DMS114 treated with DMSO at 0.1 percent for 48 hours (cell line): ENCODE measurements around the gene SFXN2.
"Not testable (repeated sequence)": the region's sequence is repeated elsewhere in the genome, so short reads cannot be mapped to it uniquely, and the experiment has no call there.

ENCODE experiments used
- DNase-seq: peaks from one replicate; lab custom pipeline; 2025; ENCODE audit not compliant: unreplicated experiment; lab: John Stamatoyannopoulos, UW

The SFXN2 gene

GRCh38 chr10:102679596-102679995 is 34.8 kb upstream of the SFXN2 start:
- DNase-seq = no peak

- DNase-seq = no peak
Measured at GRCh38 chr10:102681696-102682095, 32.7 kb upstream of the SFXN2 start.

- no peak for DNase-seq
Measured at GRCh38 chr10:102682416-102682815, 32.0 kb upstream of the SFXN2 start.

GRCh38 chr10:102682981-102683380 is 31.5 kb upstream of the SFXN2 start:
- DNase-seq = no peak

GRCh38 chr10:102683736-102684135 is 30.7 kb upstream of the SFXN2 start:
- no peak for DNase-seq

GRCh38 chr10:102691285-102692066 is 23.0 kb upstream of the SFXN2 start:
- DNase-seq = no peak

- not testable (repeated sequence) for DNase-seq
Measured at GRCh38 chr10:102695401-102695800, 19.0 kb upstream of the SFXN2 start.

- no peak for DNase-seq
Measured at GRCh38 chr10:102696736-102697135, 17.7 kb upstream of the SFXN2 start.

- no peak for DNase-seq
Measured at GRCh38 chr10:102698894-102699293, 15.5 kb upstream of the SFXN2 start.

- no peak for DNase-seq
Measured at GRCh38 chr10:102701272-102701671, 13.2 kb upstream of the SFXN2 start.

- no peak for DNase-seq
Measured at GRCh38 chr10:102701796-102702195, 12.6 kb upstream of the SFXN2 start.

- no peak for DNase-seq
Measured at GRCh38 chr10:102702742-102703141, 11.7 kb upstream of the SFXN2 start.

- DNase-seq = no peak
Measured at GRCh38 chr10:102704915-102705314, 9.5 kb upstream of the SFXN2 start.

- no peak for DNase-seq
Measured at GRCh38 chr10:102705531-102705930, 8.9 kb upstream of the SFXN2 start.

- DNase-seq = no peak
Measured at GRCh38 chr10:102710609-102711008, 3.8 kb upstream of the SFXN2 start.

- DNase-seq = no peak
Measured at GRCh38 chr10:102712089-102712488, 2.3 kb upstream of the SFXN2 start.

GRCh38 chr10:102712843-102713538 is 1.4 kb upstream of the SFXN2 start:
- peak; percentile 76 for DNase-seq

- no peak for DNase-seq
Measured at GRCh38 chr10:102713539-102713813, 960 bp upstream of the SFXN2 start.

GRCh38 chr10:102713814-102714620 is 419 bp upstream of the SFXN2 start, which contains the start of gene ARL3:
Gene ARL3, minus strand, starts transcription at chr10:102714397. Its CDS starts 122 bp downstream, at chr10:102714275.
- DNase-seq = peak; percentile 96

GRCh38 chr10:102715880-102716279 is 1.4 kb downstream of the SFXN2 start:
- DNase-seq = no peak

GRCh38 chr10:102716900-102717565 is 2.6 kb downstream of the SFXN2 start:
- not testable (repeated sequence) for DNase-seq
